H9 (cell line): ENCODE measurements around the gene FOXO6. TPM values are rescaled to one million over a fixed set of nuclear protein-coding genes. Genes with fewer than 3 reads are reported as not detected.

Source experiments
- DNase-seq: peaks from one replicate; pipeline ENCODE4 v3.0.0-alpha.2; 2017
- H2AFZ ChIP-seq: one replicate; pipeline ENCODE4 v1.6.1; 2013; ENCODE audit warnings: mild to moderate bottlenecking, low read length, control low read depth, moderate library complexity
- H2AK5ac ChIP-seq: 2 replicates; pipeline ENCODE4 v1.6.1; 2013; ENCODE audit warnings: low read length, control low read depth, mixed read lengths; ENCODE audit not compliant: insufficient read length
- H2BK120ac ChIP-seq: one replicate; pipeline ENCODE4 v1.6.1; 2013; ENCODE audit warnings: low read depth, mild to moderate bottlenecking, low read length, control low read depth, inconsistent platforms; ENCODE audit not compliant: poor library complexity, severe bottlenecking
- H2BK12ac ChIP-seq: 2 replicates; pipeline ENCODE4 v1.6.1; 2013; ENCODE audit warnings: low read length, control low read depth, mixed read lengths, low read depth; ENCODE audit not compliant: insufficient read length
- H2BK15ac ChIP-seq: 2 replicates; pipeline ENCODE4 v1.6.1; 2013; ENCODE audit warnings: low read depth, low read length, control low read depth
- H2BK20ac ChIP-seq: one replicate; pipeline ENCODE4 v1.6.1; 2013; ENCODE audit warnings: low read depth, mild to moderate bottlenecking, low read length, control low read depth, inconsistent platforms; ENCODE audit not compliant: poor library complexity, severe bottlenecking
- H2BK5ac ChIP-seq: 2 replicates; pipeline ENCODE4 v1.6.1; 2013; ENCODE audit warnings: low read length, control low read depth, mixed read lengths; ENCODE audit not compliant: insufficient read length
- H3K14ac ChIP-seq: 2 replicates; pipeline ENCODE4 v1.6.1; 2013; ENCODE audit warnings: low read length, control low read depth; ENCODE audit not compliant: insufficient read depth
- H3K18ac ChIP-seq: 2 replicates; pipeline ENCODE4 v1.6.1; 2013; ENCODE audit warnings: low read depth, mild to moderate bottlenecking, mixed read lengths, low read length, control low read depth; ENCODE audit not compliant: insufficient read length
- H3K23ac ChIP-seq: 2 replicates; pipeline ENCODE4 v1.6.1; 2013; ENCODE audit warnings: low read length, control low read depth, mixed read lengths, low read depth; ENCODE audit not compliant: insufficient read length
- H3K23me2 ChIP-seq: 2 replicates; pipeline ENCODE4 v1.6.1; 2013; ENCODE audit warnings: low read depth, mild to moderate bottlenecking, mixed read lengths, low read length, control low read depth; ENCODE audit not compliant: insufficient read length, poor library complexity, severe bottlenecking
- H3K27ac ChIP-seq: 2 replicates; pipeline ENCODE4 v1.5.1; 2013; ENCODE audit warnings: low read length, control low read depth, mixed read lengths, low read depth; ENCODE audit not compliant: insufficient read length
- H3K27me3 ChIP-seq: 2 replicates; pipeline ENCODE4 v1.6.1; 2013; ENCODE audit warnings: low read length, control low read depth, inconsistent platforms; ENCODE audit not compliant: insufficient read depth
- H3K4ac ChIP-seq: 2 replicates; pipeline ENCODE4 v1.6.1; 2013; ENCODE audit warnings: low read depth, mild to moderate bottlenecking, control low read depth, inconsistent platforms, low read length, moderate library complexity
- H3K4me1 ChIP-seq: 2 replicates; pipeline ENCODE4 v1.6.1; 2013; ENCODE audit warnings: low read length, control low read depth, inconsistent platforms; ENCODE audit not compliant: insufficient read depth
- H3K4me2 ChIP-seq: 2 replicates; pipeline ENCODE4 v1.6.1; 2013; ENCODE audit warnings: low read length, control low read depth, mixed read lengths; ENCODE audit not compliant: insufficient read length, insufficient read depth
- H3K56ac ChIP-seq: 2 replicates; pipeline ENCODE4 v1.6.1; 2013; ENCODE audit warnings: low read depth, mild to moderate bottlenecking, mixed read lengths, low read length, control low read depth; ENCODE audit not compliant: insufficient read length
- H3K79me1 ChIP-seq: 2 replicates; pipeline ENCODE4 v1.6.1; 2013; ENCODE audit warnings: low read depth, mild to moderate bottlenecking, moderate library complexity, low read length, control low read depth, inconsistent platforms; ENCODE audit not compliant: insufficient read depth, poor library complexity, severe bottlenecking
- H3K79me2 ChIP-seq: 2 replicates; pipeline ENCODE4 v1.6.1; 2013; ENCODE audit warnings: low read length, control low read depth, inconsistent platforms; ENCODE audit not compliant: insufficient read depth
- H3K9ac ChIP-seq: 2 replicates; pipeline ENCODE4 v1.6.1; 2013; ENCODE audit warnings: low read length, control low read depth, mixed read lengths; ENCODE audit not compliant: insufficient read length; ENCODE audit errors: extremely low read depth
- H3K9me3 ChIP-seq: one replicate; pipeline ENCODE4 v1.6.1; 2013; ENCODE audit warnings: low read depth, low read length, inconsistent platforms; ENCODE audit not compliant: control insufficient read depth
- H3T11ph ChIP-seq: one replicate; pipeline ENCODE4 v1.6.1; 2013; ENCODE audit warnings: mild to moderate bottlenecking, low read length, control low read depth, inconsistent platforms
- H4K20me1 ChIP-seq: one replicate; pipeline ENCODE4 v1.6.1; 2013; ENCODE audit not compliant: control insufficient read depth, insufficient read length, insufficient read depth
- H4K5ac ChIP-seq: 2 replicates; pipeline ENCODE4 v1.6.1; 2013; ENCODE audit warnings: low read depth, mild to moderate bottlenecking, mixed read lengths, low read length, control low read depth; ENCODE audit not compliant: insufficient read length
- H4K8ac ChIP-seq: replicated peaks from 2 replicates; pipeline ENCODE4 v1.6.1; 2013; ENCODE audit warnings: low read length, control low read depth, mixed read lengths, low read depth; ENCODE audit not compliant: insufficient read length
- H4K91ac ChIP-seq: 2 replicates; pipeline ENCODE4 v1.6.1; 2013; ENCODE audit warnings: low read depth, mild to moderate bottlenecking, moderate library complexity, mixed read lengths, low read length, control low read depth; ENCODE audit not compliant: insufficient read length
- H3K27ac Mint-ChIP-seq, 3 experiments: 2 replicates in 2 of 3; 3 replicates in 1 of 3; pipeline ENCODE4 v1.8.0; 2020 to 2021; ENCODE audit warnings: mixed read lengths in 3 of 3, mild to moderate bottlenecking in 1 of 3, moderate library complexity in 1 of 3
- H3K27me3 Mint-ChIP-seq: 2 replicates; pipeline ENCODE4 v1.8.0; 2021; ENCODE audit warnings: low read depth, mild to moderate bottlenecking, moderate library complexity, mixed read lengths
- H3K36me3 Mint-ChIP-seq, 3 experiments: 2 replicates in 2 of 3; 3 replicates in 1 of 3; pipeline ENCODE4 v1.8.0; 2020 to 2021; ENCODE audit warnings: low read depth in 3 of 3, mixed read lengths in 3 of 3; ENCODE audit not compliant: insufficient read depth in 1 of 3
- H3K4me1 Mint-ChIP-seq, 2 experiments: 2 replicates each; pipeline ENCODE4 v1.8.0; 2020; ENCODE audit warnings: mixed read lengths in 2 of 2
- H3K4me3 Mint-ChIP-seq, 2 experiments: 2 replicates in 1 of 2; 3 replicates in 1 of 2; pipeline ENCODE4 v1.8.0; 2020 to 2021; ENCODE audit warnings: mild to moderate bottlenecking in 2 of 2, mixed read lengths in 2 of 2, moderate library complexity in 1 of 2
- H3K9me3 Mint-ChIP-seq, 2 experiments: 2 replicates in 1 of 2; 3 replicates in 1 of 2; pipeline ENCODE4 v1.8.0; 2020; ENCODE audit warnings: mild to moderate bottlenecking in 2 of 2, mixed read lengths in 2 of 2, moderate library complexity in 1 of 2
- CTCF ChIP-seq: fragments of 200-600 bp; sonication (generic); conservative IDR thresholded peaks from 3 replicates; pipeline ENCODE4 v1.8.0; 2021; ENCODE audit warnings: antibody characterized with exemption, mild to moderate bottlenecking
- WGBS: extraction: QIAGEN DNeasy Blood & Tissue Kit; methylation state at CpG from one replicate; pipeline ENCODE4 v1.1.7; 2013; ENCODE audit warnings: missing lambda C conversion rate, low lambda C conversion rate, mixed read lengths; ENCODE audit not compliant: insufficient read length; ENCODE audit errors: extremely low coverage; 5-methylcytosine and 5-hydroxymethylcytosine counted together
- total RNA-seq: library from RNA; stranded (reverse); gene quantifications from 2 replicates; pipeline ENCODE4 v1.2.1, GENCODE V29; 2021

FOXO6 gene
- total RNA-seq, 1 experiment from 2014 or later: 0.83 TPM

DNA sequence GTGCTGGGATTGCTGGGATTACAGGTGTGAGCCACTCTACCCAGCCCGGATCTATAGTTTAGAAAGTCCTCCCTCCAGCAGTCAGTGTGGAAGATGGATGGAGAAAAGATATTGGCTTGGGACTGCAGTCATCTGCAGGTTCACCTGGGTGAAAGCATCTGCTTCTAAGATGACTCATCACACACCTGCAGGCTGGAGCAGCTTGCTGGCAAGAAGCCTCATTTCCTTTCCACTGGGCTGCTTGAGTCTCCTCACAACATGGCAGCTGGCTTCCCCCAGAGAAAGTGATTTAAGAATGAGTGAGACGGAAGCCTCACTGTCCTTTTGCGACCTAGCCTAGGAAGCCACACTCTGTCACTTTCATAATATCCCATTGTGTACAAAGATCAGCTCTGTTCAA, 50.0 kb downstream of the FOXO6 start:
- Histone ChIP-seq H3K18ac (no peak overlapping the region), H4K5ac (no peak overlapping the region), H3K14ac (no peak overlapping the region), H2AK5ac (no peak overlapping the region), H3K4me1 (no peaks in the 10 kb centered on the region), H2BK120ac (no peak overlapping the region), H3K56ac (no peak overlapping the region), H3K79me1 (no peaks in the 10 kb centered on the region), H2BK12ac (no peak overlapping the region), H2BK20ac (no peak overlapping the region), H3K4me2 (no peak overlapping the region), H4K8ac (no peak overlapping the region), H4K20me1 (no peaks in the 10 kb centered on the region), H3K4ac (no peak overlapping the region), H3K23me2 (no peaks in the 10 kb centered on the region), H2AFZ (no peak overlapping the region), H2BK5ac (no peak overlapping the region), H4K91ac (no peak overlapping the region), H3K9me3 (no peaks in the 10 kb centered on the region), H3K79me2 (no peaks in the 10 kb centered on the region), H3T11ph (no peak overlapping the region), H3K9ac (no peak overlapping the region), H3K27ac (no peak overlapping the region), H3K23ac (no peak overlapping the region), H3K27me3 (no peaks in the 10 kb centered on the region), H2BK15ac (no peak overlapping the region)
- Mint-ChIP-seq H3K4me3 (no peak overlapping the region), H3K4me1 (peaks cover 21 to 32% of the 10 kb centered on the region in 2 experiments), H3K9me3 (no peaks in the 10 kb centered on the region), H3K36me3 (no peaks in the 10 kb centered on the region; a peak in 1 of 7 replicates), H3K27ac (no peak overlapping the region), H3K27me3 (peaks cover 24% of the 10 kb centered on the region)
- no peak for TF ChIP-seq CTCF
- DNase-seq: no peak
- no CpG with 5 or more reads among the region's 3 CpGs for WGBS
